HG02852 (cell line): Measurements from ENCODE around the gene RPS26.
"Not testable (repeated sequence)": the region's sequence is repeated elsewhere in the genome, so short reads cannot be mapped to it uniquely, and the experiment has no call there.

ENCODE experiments used
- ATAC-seq: cut with Tn5 transposase; IDR thresholded peaks from one replicate; pipeline ENCODE4 v1.9.1; 2021; ENCODE audit warnings: mild to moderate bottlenecking, moderate library complexity; ENCODE audit not compliant: unreplicated experiment

The RPS26 gene

DNA sequence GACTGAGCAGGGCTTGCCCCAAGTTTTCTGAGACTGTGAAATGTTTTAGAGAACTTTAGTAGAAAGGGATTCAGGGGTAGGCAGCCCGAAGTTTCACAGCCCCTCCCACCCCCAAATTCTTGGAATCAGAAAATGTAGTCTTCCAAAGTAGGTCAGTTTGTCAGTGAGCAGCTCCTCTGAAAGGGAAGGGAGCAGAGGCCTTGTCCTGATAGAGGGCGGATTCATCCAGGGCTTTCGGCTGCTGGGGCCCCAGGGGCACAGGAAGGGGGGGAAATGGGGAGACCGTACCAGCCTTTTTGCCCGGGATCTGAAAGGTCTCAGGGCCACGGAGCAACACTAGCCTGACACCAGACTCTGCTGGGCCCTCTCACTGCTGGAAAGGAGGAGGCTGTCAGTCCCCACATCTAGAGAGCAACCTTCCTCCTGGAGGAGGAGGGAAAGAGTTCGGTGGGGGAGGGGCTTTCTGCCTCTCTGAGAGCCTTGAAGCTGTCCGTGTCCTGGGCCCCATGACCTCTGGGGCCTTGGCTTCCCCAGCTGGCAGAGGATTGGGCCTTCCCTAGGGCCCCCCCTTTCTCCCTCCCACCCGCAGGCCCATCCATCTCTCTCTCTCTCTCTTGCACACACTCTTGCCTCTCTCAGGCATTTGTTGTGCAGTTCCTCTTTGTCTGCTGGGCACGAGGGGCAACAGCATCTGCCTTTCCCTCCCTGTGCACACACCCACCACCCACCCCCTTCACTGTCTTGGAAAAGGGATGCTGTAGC is 21.1 kb upstream of the RPS26 start, which contains the start of gene IKZF4:
IKZF4 (plus strand) TSS at position 621 of the 762 bp plus-strand sequence. CDS start 451 bp downstream, outside the sequence.
- no peak for ATAC-seq

DNA sequence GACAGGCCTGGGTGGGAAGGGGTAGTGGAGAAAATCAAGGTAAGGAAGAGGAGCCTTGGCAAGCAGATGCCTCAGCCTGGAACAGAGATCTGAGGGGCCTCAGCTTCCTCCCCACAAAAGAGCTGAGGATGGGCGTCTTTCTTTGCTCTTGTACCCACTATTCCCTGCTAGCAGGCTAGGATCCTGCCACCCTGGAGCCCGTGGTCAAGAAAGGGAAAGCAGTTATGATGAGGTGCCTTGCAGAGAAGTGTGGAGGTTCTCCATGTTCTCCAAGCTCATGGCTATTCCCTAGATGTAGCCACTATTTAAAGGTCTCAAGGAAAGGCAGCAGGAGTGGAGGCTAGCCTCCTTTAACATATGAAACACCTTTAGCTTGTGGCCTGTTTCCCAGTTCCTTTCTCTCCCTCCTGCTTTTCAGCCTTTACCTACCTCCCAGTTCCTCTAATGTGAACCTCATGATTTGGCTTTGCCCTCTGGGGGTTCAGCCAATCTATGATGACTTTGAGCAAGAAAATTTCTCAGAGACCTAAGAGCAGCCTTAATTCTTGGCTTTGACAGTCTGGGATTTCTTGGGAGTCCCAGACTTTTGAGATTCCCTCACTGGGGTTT is 19.7 kb upstream of the RPS26 start:
- no peak for ATAC-seq

DNA sequence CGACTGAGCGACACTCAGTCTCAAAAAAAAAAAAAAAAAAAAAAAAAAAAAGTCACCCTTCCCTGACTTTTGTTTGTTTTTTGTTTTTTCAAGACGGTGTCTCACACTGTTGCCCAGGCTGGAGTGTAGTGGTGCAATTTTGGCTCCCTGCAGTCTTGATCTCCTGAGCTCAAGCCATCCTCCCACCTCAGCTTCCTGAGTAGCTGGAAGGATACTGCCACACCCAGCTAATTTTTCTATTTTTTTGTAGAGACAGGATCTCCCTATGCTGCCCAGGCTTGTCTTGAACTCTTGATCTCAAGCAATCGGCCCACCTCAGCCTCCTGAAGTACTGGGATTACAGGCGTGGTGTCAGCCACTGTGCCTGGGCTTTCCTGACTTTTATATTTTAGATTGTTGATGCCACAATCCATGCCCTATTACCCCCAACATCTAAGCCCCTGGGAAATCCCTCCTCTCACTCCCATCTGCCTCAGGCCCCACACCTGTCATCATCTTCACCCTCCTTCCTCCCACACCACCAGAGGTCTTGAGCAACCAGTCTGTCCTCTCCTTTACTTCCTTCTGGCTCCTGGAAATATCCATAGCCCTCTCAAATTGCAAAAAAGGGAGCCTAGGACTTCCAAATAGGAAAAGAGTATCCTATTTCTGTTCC is 13.1 kb upstream of the RPS26 start:
- ATAC-seq = no peak

DNA sequence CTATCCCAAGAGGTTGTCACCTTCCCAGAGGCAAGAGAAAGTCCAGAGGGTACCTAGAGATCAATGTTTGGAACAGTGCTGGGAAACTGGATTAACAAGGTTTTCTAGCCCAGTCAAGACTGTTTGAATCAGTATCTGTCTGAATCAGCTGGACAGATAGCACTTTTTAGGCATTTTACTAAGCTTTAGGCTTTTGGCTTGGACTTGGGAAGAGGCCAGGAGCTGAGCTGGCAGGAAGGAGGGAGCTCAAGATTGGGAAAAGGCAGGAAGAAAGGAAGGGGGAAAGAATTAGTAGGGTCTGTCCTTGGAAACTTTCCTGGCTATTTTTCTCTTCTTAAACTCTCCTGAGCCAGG is 12.6 kb upstream of the RPS26 start:
- ATAC-seq = no peak

DNA sequence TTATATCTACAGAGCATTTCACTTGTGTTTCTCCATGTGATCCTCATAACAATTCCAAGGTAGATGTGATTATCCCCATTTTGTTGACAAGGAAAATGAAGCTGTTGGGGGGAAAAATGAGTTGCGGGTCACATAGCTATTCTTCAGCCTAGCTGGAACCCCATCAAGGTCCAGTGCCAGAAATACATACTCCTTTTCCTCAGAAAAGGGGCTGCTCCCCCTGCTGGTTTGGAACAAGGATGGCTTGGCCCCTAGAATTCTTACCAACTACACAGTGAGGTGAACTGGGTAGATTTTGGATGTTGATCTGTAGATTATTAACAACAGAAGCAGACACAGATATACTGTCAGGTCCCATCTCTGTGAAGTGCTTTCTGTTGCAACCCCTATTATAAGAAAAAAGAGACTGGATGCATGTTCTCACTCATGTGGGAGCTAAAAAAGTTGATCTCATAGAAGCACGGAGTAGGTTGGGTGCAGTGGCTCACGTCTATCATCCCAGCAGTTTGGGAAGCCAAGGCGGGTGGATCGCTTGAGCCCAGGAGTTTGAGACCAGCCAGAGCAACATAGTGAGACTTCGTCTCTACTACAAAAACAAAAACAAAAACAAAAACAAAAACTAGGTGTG is 11.9 kb upstream of the RPS26 start:
- no peak for ATAC-seq

DNA sequence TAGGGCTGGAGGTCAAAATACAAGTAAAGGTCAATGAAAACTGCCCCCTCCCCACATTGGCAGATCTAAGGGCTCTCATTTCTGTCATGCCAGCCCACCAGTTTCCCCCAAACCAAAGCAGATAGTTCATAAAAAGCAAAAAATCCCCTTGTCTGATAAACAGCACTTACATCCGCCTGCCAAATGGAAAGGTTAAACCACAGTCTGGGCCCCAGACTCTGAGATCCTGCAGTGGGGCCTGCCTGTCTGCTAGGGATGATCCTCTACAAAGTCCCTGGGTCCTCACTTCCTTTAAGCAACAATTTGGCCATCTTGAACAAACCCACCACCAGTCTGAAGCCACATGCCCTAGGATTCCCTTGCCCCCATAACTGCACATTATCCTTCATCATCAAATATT is 9.7 kb upstream of the RPS26 start:
- no peak for ATAC-seq

DNA sequence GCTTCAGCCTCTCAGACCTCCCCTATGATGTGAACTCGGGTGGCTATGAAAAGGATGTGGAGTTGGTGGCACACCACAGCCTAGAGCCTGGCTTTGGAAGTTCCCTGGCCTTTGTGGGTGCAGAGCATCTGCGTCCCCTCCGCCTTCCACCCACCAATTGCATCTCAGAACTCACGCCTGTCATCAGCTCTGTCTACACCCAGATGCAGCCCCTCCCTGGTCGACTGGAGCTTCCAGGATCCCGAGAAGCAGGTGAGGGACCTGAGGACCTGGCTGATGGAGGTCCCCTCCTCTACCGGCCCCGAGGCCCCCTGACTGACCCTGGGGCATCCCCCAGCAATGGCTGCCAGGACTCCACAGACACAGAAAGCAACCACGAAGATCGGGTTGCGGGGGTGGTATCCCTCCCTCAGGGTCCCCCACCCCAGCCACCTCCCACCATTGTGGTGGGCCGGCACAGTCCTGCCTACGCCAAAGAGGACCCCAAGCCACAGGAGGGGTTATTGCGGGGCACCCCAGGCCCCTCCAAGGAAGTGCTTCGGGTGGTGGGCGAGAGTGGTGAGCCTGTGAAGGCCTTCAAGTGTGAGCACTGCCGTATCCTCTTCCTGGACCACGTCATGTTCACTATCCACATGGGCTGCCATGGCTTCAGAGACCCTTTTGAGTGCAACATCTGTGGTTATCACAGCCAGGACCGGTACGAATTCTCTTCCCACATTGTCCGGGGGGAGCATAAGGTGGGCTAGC is 7.0 kb upstream of the RPS26 start:
- no peak for ATAC-seq

DNA sequence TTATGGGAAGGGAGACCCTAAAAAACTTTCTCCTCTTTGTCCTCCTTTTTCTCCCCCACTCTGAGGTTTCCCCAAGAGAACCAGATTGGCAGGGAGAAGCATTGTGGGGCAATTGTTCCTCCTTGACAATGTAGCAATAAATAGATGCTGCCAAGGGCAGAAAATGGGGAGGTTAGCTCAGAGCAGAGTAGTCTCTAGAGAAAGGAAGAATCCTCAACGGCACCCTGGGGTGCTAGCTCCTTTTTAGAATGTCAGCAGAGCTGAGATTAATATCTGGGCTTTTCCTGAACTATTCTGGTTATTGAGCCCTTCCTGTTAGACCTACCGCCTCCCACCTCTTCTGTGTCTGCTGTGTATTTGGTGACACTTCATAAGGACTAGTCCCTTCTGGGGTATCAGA is 4.6 kb upstream of the RPS26 start:
- no peak for ATAC-seq

DNA sequence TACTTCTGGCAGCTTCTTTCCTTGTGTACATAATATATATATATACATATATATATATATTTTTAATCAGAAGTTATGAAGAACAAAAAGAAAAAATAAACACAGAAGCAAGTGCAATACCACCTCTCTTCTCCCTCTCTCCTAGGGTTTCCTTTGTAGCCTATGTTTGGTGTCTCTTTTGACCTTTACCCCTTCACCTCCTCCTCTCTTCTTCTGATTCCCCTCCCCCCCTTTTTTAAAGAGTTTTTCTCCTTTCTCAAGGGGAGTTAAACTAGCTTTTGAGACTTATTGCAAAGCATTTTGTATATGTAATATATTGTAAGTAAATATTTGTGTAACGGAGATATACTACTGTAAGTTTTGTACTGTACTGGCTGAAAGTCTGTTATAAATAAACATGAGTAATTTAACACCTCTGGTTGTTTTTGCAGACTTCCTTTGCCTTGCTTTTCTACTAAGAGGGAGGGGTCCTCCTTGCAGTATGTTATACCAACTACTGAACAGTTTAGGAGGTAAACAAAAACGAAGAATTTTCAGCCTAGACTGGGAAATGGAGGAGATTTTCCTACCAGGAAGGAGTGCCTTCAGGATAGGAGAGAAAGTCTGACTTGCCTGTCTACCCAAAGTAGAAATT is 3.6 kb upstream of the RPS26 start:
- no peak for ATAC-seq

DNA sequence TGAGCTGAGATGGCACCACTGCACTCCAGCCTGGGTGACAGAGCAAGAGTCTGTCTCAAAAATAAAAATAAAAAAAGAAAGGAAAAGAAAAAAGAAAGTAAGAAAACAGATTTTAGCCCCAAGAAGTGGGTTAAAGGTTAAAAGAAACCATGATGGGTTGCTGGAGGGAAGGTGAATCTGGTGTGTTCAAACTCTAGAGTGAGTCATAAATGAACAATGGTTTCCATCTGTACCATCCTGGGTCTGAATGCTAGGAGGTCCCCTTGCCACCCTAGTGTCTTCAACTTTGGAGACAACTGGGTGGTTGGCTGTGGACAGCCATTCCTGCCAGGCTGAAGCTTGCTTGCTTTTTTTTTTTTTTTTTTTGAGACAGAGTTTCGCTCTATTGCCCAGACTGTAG is 1.6 kb upstream of the RPS26 start:
- ATAC-seq = no peak

DNA sequence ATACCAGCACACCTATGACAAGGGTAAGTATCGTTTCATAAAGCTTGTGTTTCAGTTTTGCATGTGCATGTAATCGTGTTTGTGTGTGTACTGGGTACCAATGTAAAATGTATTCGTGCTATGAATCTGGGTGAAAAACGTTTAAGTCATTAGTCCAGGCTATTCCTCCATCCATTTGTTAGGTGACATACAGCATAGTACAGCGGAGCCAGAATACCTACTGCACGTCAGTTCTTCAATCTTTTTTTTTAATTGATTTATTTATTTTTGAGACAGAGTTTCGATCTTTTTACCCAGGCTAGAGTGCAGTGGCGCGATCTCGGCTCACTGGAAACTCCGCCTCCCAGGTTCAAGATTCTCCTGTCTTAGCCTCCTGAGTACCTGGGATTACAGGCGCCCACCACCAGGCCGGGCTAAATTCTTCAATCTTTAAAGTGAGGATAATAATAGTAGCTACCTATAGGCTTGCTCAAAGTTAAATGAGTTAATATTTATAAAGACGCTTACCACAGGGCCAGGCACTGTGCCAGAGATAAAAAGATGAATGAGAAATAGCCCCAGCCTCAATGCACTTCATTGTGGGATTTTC is 661 bp upstream of the RPS26 start:
- ATAC-seq = no peak

DNA sequence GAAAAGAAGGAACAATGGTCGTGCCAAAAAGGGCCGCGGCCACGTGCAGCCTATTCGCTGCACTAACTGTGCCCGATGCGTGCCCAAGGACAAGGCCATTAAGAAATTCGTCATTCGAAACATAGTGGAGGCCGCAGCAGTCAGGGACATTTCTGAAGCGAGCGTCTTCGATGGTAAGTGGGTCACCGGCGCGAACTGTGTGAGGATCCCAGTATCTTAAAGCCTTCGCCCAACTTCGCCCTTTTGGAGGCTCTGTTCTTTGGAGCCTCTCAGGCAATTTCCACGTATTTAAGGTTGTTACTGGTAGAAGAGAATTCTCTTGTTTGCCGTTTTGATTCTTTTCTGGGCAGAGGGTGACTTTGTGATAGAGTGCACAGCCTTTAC is 704 bp downstream of the RPS26 start:
- ATAC-seq = not testable (repeated sequence)

DNA sequence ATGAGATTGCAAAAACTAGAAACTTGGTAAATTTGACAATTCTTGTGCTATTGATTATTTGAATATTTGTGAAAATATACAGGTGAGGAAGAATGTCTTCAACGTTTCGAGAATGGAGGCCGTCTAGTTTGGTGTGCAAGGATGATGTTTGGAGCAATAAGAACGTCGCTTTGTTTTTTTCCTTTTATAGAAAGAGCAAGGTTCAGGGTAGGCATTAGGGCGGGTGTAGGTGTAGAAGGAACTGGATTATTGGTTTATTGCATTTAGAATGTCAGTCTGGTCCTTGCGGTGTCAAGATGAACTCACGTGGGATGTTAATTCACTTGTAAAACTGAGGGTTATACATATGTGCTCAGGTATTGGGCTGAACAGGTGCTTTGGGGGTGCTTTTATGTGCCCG is 1.1 kb downstream of the RPS26 start:
- no peak for ATAC-seq

DNA sequence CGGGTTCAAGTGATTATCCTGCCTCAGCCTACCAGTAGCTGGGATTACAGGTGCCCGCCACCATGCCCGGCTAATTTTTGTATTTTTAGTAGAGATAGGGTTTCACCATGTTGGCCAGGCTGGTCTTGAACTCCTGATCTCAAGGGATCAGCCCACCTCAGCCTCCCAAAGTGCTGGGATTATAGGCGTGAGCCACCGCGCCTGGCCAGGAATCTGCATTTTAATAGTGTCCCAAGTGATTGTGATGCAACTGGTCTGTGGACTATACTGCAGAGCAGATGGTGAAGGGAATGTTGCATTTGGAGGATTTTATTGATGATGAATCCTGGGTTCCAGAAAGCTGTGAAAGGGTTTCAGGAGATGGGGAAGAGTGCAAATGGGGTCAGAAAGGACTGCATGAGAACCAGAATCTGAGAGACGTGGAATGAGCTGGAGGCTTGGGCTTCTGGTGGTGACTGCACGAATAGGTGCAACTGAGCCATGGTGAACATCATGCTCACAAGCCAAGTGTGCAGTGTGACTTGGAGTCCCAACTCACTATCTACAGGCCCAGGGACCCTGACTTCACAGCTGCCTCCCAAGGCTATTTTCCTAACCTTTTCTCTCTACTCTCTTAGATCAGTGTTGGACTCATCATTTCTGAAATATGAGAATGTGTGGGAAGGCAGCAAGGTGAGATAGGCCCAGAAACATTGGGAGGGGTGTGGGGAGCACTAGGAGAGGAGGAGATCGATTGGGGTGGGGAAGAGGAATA is 4.5 kb downstream of the RPS26 start:
- no peak for ATAC-seq

DNA sequence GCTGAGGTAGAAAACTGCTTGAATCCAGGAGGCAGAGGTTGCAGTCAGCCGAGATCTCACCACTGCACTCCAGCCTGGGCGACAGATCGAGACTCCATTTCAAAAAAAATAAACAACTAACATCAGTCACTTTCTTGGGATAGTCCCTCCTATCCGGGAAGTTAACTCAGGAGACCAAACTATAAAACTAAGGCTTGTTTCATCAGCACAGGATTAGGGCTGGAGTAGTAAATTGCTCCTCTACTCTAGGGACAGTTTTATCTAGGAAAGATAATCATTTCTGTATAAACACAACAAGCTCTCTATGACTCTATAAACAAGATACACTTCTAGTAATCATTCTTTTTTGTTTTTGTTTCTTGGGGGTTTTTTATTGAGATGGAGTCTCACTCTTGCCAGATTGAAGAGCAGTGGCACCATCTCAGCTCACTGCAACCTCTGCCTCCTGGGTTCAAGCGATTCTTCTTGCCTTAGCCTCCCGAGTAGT is 11.7 kb downstream of the RPS26 start:
- ATAC-seq = no peak

DNA sequence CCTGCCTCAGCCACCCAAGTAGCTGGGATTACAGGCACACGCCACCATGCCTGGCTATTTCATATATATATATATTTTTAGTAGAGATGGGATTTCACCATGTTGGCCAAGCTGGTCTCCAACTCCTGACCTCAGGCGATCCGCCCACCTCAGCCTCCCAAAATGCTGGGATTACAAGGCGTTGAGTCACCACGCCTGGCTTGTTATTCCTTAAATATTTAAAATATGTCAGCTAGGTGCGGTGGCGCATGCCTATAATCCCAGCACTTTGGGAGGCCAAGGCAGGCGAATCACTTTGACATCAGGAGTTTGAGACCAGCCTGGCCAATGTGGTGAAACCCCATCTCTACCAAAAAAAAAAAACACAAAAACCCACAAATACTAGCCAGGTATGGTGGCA is 18.2 kb downstream of the RPS26 start:
- ATAC-seq = not testable (repeated sequence)

DNA sequence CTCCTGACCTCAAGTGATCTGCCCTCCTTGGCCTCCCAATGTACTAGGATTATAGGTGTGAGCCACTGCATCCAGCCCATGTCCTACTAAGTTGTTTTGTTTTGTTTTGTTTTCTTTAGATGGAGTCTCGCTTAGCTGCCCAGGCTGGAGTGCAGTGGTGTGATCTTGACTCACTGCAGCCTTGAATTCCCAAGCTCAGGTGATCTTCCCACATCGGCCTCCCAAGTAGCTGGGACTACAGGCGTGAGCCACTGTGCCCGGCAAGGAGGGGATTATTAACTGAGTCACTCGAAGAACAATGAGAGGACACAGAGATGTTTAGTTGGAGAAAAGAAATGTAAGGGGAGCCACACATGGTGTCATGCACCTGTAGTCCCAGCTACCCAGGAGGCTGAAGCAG is 20.3 kb downstream of the RPS26 start:
- no peak for ATAC-seq

DNA sequence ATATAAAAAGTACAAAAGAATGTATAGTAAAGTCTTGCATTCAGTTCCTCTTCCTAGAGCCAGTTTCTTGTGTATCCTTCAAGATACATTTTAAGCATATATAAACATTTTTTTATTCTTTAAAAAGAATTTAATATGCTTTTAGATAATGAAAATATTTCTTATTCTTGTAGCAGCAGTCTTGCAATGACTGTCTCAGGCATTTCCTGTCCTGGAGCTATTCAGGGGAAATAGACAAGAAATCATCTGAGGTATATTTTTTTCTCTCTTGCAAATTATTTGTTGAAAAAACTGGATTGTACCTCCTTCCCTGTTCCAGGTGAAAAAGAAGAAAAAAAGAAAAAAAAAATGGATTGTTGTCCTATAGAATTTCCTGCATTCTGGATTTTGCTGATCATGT is 21.3 kb downstream of the RPS26 start:
- no peak for ATAC-seq

DNA sequence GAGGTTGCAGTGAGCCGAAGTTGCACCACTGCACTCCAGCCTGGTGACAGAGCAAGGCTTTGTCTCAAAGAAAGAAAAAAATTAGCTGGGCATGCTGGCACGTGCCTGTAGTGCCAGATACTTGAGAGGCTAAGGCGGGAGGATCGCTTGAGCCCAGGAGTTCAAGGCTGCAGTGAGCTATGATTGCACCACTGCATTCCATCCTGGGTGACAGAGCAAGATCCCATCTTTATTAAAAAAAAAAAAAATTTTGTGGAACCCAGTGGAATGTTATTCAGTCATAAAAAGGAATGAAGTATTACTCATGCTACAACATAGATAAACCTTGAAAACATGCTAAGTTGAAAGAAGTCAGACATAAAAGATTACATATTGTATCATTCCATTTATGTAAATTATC is 29.9 kb downstream of the RPS26 start:
- no peak for ATAC-seq
